PC-3 (cell line): ENCODE results near the gene CEP85.

Source experiments
- CTCF ChIP-seq: fragments of 300-600 bp; sonication (generic); conservative IDR thresholded peaks from 2 replicates; pipeline ENCODE4 v1.5.1; 2017; ENCODE audit warnings: antibody characterized with exemption, low read depth, mild to moderate bottlenecking, low read length
- EZH2phosphoT487 ChIP-seq: fragments of 300-600 bp; sonication (generic); IDR thresholded peaks from 2 replicates; pipeline ENCODE4 v1.6.1; 2018; ENCODE audit warnings: mild to moderate bottlenecking, antibody characterized with exemption, low read length, borderline replicate concordance

GRCh38 chr1:26197301-26197700, 36.7 kb upstream of the CEP85 start:
- TF ChIP-seq CTCF: no peak
- TF ChIP-seq EZH2phosphoT487: no peak
